Fibroblast of villous mesenchyme (primary cell): ENCODE measurements around the gene DCBLD1. TPM values are rescaled to one million over a fixed set of nuclear protein-coding genes. Genes with fewer than 3 reads are reported as not detected.
"Not testable (repeated sequence)": the region's sequence is repeated elsewhere in the genome, so short reads cannot be mapped to it uniquely, and the experiment has no call there.

Experiments used
- DNase-seq: peaks from one replicate; pipeline ENCODE4 v3.0.0-alpha.2; 2010; ENCODE audit warnings: low read depth
- H3K4me3 ChIP-seq: 2 replicates; pipeline ENCODE4 v1.5.1; 2011; ENCODE audit warnings: low read depth, mild to moderate bottlenecking, low read length
- CTCF ChIP-seq: IDR thresholded peaks from 2 replicates; pipeline ENCODE4 v1.5.1; 2012; ENCODE audit warnings: low read depth, mild to moderate bottlenecking, low read length; ENCODE audit not compliant: insufficient read depth
- total RNA-seq: library from RNA; depleted of rRNA; stranded (reverse); fragments of >200 nt; gene quantifications from 2 replicates; pipeline ENCODE4 v1.2.3, GENCODE V29; 2012

DCBLD1 gene
- total RNA-seq, 1 donor: 69.1 TPM

- DNase-seq: no peak
- no peak for TF ChIP-seq CTCF
Measured at GRCh38 chr6:117512056-117512828, 29.8 kb downstream of the DCBLD1 start.

GRCh38 chr6:117512987-117513573 lies 30.6 kb downstream of the DCBLD1 start:
- no peak for TF ChIP-seq CTCF
- no peak for DNase-seq

More at GRCh38 chr6:117512056-117512828, 29.8 kb downstream of the DCBLD1 start:
- H3K4me3 ChIP-seq: no peak overlapping the region

GRCh38 chr6:117513778-117514365 lies 31.4 kb downstream of the DCBLD1 start:
- DNase-seq: no peak
- H3K4me3 ChIP-seq: no peak overlapping the region
- TF ChIP-seq CTCF: no peak

More at GRCh38 chr6:117512987-117513573, 30.6 kb downstream of the DCBLD1 start:
- H3K4me3 ChIP-seq: no peak overlapping the region

- no peak for DNase-seq
- no peak for TF ChIP-seq CTCF
Measured at GRCh38 chr6:117514655-117515054, 32.2 kb downstream of the DCBLD1 start.

GRCh38 chr6:117515326-117515725 lies 32.9 kb downstream of the DCBLD1 start:
- no peak for DNase-seq
- no peak for TF ChIP-seq CTCF
- no peak overlapping the region for H3K4me3 ChIP-seq

More at GRCh38 chr6:117514655-117515054, 32.2 kb downstream of the DCBLD1 start:
- no peak overlapping the region for H3K4me3 ChIP-seq

GRCh38 chr6:117517995-117518394 lies 35.5 kb downstream of the DCBLD1 start:
- not testable (repeated sequence) for H3K4me3 ChIP-seq, DNase-seq

GRCh38 chr6:117518870-117519269 lies 36.4 kb downstream of the DCBLD1 start:
- no peak overlapping the region for H3K4me3 ChIP-seq
- no peak for DNase-seq
- no peak for TF ChIP-seq CTCF
